SK-N-MC (cell line): ENCODE measurements around the gene CLIC4.
A peak's percentile ranks its signal among the peaks of the same experiment; 100 is the strongest.

ENCODE experiments used
- DNase-seq: peaks from one replicate; pipeline ENCODE4 v3.0.0-alpha.2; 2011; ENCODE audit warnings: low read depth, low spot score
- H3K27ac ChIP-seq: fragments of 200-600 bp; sonication (generic); 2 replicates; pipeline ENCODE4 v1.5.1; 2016; ENCODE audit warnings: mixed run types
- H3K36me3 ChIP-seq: fragments of 200-600 bp; sonication (generic); 2 replicates; pipeline ENCODE4 v1.6.1; 2017; ENCODE audit warnings: antibody characterized with exemption, low read length, mixed read lengths; ENCODE audit not compliant: insufficient read depth
- H3K4me3 ChIP-seq: fragments of 200-600 bp; sonication (generic); 2 replicates; pipeline ENCODE4 v1.5.1; 2016
- H3K9ac ChIP-seq: fragments of 200-600 bp; sonication (generic); 2 replicates; pipeline ENCODE4 v1.8.0; 2017; ENCODE audit warnings: mixed run types, mixed read lengths; ENCODE audit not compliant: insufficient read length
- H3K9me3 ChIP-seq: fragments of 200-600 bp; sonication (generic); 2 replicates; pipeline ENCODE4 v1.6.1; 2017; ENCODE audit warnings: low read depth, mild to moderate bottlenecking, antibody characterized with exemption, low read length, moderate library complexity, mixed read lengths
- EZH2 ChIP-seq: fragments of 200-600 bp; sonication (generic); IDR thresholded peaks from one replicate; pipeline ENCODE4 v1.6.1; 2017; ENCODE audit warnings: antibody characterized with exemption
- FOXP2 ChIP-seq: optimal IDR thresholded peaks from 2 replicates; pipeline ENCODE3; 2011; ENCODE audit warnings: mild to moderate bottlenecking, moderate library complexity; ENCODE audit not compliant: insufficient read depth; ENCODE audit errors: extremely low read length, control extremely low read depth
- POLR2AphosphoS5 ChIP-seq: IDR thresholded peaks from 2 replicates; pipeline ENCODE4 v1.6.1; 2012; ENCODE audit warnings: mild to moderate bottlenecking, low read depth, low read length, borderline replicate concordance

Gene CLIC4

DNA sequence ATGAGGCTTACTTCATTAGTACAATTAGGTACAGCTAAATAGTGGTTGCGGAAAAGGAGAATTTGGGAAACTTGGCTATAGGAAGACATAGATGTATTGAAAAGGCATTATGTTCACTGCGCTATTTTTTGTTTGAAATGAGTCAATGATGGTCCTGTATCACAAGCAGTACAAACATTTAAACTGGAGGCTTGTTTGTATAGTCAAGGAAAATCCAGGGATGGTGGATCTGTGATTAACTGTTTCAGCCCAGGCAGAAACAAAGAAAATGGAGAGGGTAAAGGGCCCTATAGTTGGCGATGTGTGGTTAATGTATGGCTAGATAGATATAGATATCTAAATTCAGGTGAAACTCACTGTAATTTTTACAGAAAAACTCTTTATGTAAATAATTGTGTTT lies 79.9 kb downstream of the CLIC4 start:
- H3K36me3 ChIP-seq = peaks cover 58% of the 10 kb centered on the region
- DNase-seq = no peak
- no peak for TF ChIP-seq POLR2AphosphoS5
- no peak for TF ChIP-seq FOXP2
- TF ChIP-seq EZH2 = no peak
- H3K9me3 ChIP-seq = no peaks in the 10 kb centered on the region
- peak overlapping the region; percentile 86 for H3K27ac ChIP-seq
- H3K9ac ChIP-seq = no peak overlapping the region
- H3K4me3 ChIP-seq = no peak overlapping the region

DNA sequence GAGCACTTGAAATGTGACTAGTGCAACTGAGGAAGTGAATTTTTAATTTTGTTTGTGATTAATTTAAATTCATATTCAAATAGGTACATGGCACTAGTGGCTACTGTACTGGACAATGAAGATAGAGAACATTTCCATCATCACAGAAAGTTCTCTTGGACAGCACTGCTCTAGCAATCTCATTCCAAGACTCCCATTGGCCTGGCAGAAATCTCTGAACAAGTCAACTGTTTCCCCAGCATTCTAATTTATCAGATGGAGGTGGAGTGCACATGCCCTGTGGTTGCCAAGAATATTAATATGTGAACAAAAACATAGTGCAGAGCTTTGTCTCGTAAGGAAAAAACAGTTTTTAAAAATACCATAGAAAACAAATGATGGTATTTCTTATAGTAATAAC lies 81.3 kb downstream of the CLIC4 start:
- peaks cover 47% of the 10 kb centered on the region for H3K36me3 ChIP-seq
- TF ChIP-seq EZH2 (no peak), FOXP2 (no peak), POLR2AphosphoS5 (no peak)

DNA sequence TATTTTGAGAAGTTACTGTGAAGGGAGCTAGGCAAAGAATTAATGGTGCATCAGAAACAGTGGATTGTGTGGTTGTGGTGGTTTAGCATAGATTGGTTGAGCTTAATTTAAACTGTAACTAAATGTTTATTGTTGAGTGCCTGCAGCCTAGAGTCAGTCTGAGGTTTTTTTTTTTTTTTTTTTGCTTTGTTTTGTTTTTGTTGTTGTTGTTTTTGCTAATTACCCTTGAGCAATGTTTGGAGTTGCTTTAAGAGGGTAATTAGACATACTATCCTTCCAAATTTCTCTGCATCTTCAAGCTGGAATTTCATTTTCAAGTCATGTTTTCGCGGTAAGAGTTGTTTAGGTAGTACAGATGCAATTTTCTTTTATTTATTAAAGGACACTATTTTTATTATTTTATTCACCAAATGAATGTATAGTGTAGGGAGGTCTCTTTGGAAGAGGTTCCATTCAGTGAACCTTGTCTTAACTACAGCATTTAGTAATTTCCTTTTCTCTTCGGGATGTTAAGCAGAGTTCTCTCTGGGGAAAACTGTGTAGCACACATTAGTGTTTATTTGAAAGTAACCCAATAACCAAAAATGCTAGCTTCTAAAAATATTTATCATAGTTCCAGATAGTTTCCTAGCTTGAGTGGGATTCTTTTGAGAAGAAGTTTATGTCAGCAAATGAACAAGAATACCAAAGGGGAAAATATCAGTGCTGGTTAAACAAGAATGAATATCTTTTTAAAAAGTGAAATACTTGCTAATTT lies 82.3 kb downstream of the CLIC4 start:
- no peak for TF ChIP-seq EZH2
- peak; percentile 24 for TF ChIP-seq FOXP2
- Histone ChIP-seq H3K9ac (peak overlapping the region; percentile 5), H3K4me3 (peak overlapping the region; percentile 52), H3K9me3 (no peaks in the 10 kb centered on the region), H3K36me3 (peaks cover 43% of the 10 kb centered on the region), H3K27ac (peak overlapping the region; percentile 86)
- DNase-seq = no peak

More for the DNA sequence above, 81.3 kb downstream of the CLIC4 start:
- H3K4me3 ChIP-seq = no peak overlapping the region
- H3K27ac ChIP-seq = peak overlapping the region; percentile 86
- no peaks in the 10 kb centered on the region for H3K9me3 ChIP-seq
- no peak overlapping the region for H3K9ac ChIP-seq
- DNase-seq = no peak

DNA sequence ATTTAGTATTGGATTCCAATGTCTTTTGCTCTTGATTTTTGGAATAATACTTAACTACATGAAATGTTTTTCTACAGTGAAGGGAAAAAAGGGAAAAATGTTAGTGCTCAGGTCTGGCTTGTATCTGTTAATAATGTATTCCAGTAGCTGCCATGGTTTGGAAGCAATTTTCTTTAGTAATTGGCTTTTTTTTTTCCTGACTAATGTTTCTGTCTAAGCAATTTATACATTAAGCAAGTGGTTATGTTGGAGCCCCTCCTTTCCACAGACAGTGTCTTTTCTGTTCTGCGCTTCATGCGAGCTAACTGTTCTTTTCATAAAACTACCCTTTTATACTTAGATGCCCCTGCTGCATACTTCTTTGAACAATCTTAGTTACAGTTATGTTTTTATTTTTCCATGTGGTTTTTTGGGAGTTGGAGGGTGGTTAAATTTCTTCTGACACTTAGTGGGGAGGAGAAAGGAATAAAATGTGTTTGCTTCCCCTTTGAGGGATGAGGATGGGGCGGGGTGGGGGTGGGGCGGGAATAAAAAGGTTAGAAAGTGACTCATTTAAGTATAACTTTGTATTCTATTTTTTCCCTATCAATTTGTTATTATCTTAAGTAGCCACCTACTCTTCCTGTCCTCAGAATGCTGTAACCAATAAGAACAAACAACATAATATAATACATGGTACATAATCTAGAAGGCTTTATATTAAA lies 83.1 kb downstream of the CLIC4 start:
- no peak for DNase-seq
- Histone ChIP-seq H3K9me3 (no peaks in the 10 kb centered on the region), H3K36me3 (peaks cover 43% of the 10 kb centered on the region), H3K27ac (peak overlapping the region; percentile 86), H3K9ac (peak overlapping the region; percentile 5), H3K4me3 (peak overlapping the region; percentile 52; the same call in 1 of the 2 replicates)
- TF ChIP-seq POLR2AphosphoS5 (no peak), FOXP2 (no peak), EZH2 (no peak)

DNA sequence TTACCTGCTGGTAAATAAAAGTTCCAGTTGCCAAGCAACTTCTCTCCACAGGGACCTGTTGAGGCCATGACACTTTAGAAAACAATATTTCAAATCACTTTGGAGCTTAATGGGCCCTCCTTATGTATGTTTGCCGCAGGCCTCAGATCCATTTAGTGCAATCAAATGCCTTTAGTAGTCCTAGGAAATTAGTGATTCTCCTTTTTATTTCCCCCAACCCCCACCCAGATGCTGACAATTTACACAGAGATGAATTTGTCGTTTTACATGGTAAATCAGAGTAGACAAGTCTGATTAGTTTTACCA lies 83.6 kb downstream of the CLIC4 start:
- TF ChIP-seq EZH2 (no peak), POLR2AphosphoS5 (no peak), FOXP2 (no peak)
- Histone ChIP-seq H3K36me3 (peaks cover 43% of the 10 kb centered on the region), H3K9me3 (no peaks in the 10 kb centered on the region), H3K9ac (no peak overlapping the region), H3K4me3 (peak overlapping the region; percentile 1; the same call in 1 of the 2 replicates), H3K27ac (peak overlapping the region; percentile 86)
- no peak for DNase-seq

DNA sequence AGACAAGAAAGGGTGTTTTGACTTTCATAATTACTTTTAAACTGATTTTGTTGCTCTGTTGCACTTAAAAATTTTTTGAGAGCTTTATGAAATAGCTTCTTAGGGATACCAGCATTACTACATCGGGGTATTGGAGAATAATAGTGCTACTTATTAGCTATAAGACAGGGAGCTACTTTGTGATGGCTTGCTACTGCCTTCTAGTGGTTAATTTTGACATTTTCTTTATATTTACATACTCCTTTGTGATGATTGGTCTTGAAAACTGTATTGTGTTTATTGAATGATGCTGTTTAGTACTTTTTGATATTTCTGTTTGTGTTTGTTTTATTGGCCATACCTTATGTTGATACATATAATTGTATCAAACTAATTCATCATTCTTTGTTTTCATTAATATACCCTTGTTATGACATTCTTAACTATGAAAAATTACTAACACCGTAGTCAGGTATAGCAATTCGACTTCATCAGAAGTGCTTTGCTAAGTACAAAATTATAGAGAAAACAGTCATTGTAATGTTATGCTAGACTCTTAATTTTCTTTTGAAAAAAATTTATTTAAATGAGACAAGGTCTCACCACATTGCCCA lies 85.5 kb downstream of the CLIC4 start:
- no peak overlapping the region for H3K4me3 ChIP-seq
- TF ChIP-seq FOXP2 (no peak), EZH2 (no peak), POLR2AphosphoS5 (no peak; the same call in 1 of the 2 replicates)
- no peaks in the 10 kb centered on the region for H3K9me3 ChIP-seq
- H3K36me3 ChIP-seq = peaks cover 41% of the 10 kb centered on the region
- peak; percentile 87 for DNase-seq
- no peak overlapping the region for H3K9ac ChIP-seq
- H3K27ac ChIP-seq = peak overlapping the region; percentile 86; the same call in 1 of the 2 replicates

DNA sequence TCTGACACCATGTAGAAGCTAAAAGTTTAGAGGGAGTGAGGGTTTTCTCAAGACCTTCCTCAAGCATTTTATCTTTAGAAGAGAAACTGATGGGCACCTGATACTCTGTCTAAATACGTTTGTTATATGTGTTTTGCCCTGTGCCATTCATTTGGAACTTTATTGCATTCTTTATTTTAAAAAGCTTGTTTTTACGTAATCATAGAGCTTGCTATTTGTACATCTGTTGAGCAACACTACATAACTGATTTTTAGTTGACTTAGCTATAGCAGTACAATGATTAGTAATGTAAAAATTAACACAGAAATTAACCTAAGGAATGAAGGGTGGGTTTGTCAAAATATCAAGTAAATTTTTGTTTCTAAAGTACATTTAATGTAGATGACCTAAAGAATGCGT lies 96.3 kb downstream of the CLIC4 start:
- Histone ChIP-seq H3K27ac (peak overlapping the region; percentile 76), H3K36me3 (peaks cover 50% of the 10 kb centered on the region), H3K9me3 (no peaks in the 10 kb centered on the region), H3K9ac (no peak overlapping the region), H3K4me3 (no peak overlapping the region)
- DNase-seq = no peak
- TF ChIP-seq POLR2AphosphoS5 (no peak), EZH2 (no peak), FOXP2 (no peak)

DNA sequence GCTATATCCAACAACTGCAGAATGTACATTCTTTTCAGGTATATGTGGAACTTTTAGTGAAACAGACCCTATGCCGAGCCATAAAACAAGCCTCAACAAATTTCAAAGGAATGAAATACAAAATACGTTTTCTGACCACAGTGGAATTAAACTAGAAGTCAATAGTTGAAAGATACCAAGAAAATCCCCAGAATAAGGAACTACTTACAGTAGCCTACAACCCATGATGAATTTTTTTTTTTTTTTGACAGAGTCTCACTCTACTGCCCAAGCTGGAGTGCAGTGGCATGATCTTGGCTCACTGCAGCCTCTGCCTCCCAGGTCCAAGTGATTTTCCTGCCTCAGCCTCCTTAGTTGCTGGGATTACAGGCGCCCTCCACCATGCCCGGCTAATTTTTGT lies 101.4 kb downstream of the CLIC4 start:
- no peaks in the 10 kb centered on the region for H3K9me3 ChIP-seq
- H3K9ac ChIP-seq = no peak overlapping the region
- no peak for TF ChIP-seq POLR2AphosphoS5
- TF ChIP-seq FOXP2 = no peak
- TF ChIP-seq EZH2 = no peak
- peak overlapping the region; percentile 67 for H3K27ac ChIP-seq
- peaks cover 24% of the 10 kb centered on the region for H3K36me3 ChIP-seq
- DNase-seq = no peak
- H3K4me3 ChIP-seq = no peak overlapping the region
